ENCODE data around the gene STARD13. TPM values are rescaled to one million over a fixed set of nuclear protein-coding genes. Genes with fewer than 3 reads are reported as not detected.

Gene STARD13
- total RNA-seq, 2 experiments from 2014 or later: not detected

DNA sequence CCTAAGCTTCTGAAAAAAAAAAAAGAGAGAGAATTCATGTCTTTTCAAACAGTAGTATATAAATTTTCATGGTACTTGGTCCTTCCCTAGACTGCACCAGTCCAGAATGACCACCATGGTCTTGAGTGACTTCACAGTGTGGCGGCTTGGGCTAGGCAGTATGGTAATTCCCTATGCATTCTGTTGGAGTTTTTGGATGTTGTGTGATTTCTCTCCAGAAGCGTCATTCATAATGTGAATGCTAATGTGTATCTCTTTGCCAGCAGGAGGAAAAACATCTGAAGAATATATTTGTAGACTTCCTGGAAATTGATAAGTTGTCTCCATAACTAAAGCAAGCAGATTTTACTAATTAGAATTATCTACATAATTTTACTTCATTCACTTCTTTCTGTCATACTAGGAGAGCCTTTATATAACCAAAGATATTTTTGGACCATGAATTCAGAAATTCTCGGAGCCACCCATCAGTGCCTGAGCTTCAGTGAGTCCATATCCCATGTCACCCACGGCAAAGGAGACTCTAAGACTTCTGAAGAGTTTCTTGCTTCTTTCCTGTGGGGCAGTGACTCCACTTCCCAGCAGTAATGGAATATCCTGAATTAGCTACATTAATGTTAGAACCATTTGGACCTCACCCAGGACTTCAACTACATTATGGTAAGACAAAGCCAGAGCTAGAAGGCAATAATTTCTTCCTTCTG, 8.4 kb downstream of the STARD13 start:
- CTCF ChIA-PET: interaction anchor here (1.7 kb wide), 1 partner anchor 8 kb away, joined by 3 read pairs; no protein-coding TSS in a partner anchor
- TF ChIP-seq, protein P1, sequence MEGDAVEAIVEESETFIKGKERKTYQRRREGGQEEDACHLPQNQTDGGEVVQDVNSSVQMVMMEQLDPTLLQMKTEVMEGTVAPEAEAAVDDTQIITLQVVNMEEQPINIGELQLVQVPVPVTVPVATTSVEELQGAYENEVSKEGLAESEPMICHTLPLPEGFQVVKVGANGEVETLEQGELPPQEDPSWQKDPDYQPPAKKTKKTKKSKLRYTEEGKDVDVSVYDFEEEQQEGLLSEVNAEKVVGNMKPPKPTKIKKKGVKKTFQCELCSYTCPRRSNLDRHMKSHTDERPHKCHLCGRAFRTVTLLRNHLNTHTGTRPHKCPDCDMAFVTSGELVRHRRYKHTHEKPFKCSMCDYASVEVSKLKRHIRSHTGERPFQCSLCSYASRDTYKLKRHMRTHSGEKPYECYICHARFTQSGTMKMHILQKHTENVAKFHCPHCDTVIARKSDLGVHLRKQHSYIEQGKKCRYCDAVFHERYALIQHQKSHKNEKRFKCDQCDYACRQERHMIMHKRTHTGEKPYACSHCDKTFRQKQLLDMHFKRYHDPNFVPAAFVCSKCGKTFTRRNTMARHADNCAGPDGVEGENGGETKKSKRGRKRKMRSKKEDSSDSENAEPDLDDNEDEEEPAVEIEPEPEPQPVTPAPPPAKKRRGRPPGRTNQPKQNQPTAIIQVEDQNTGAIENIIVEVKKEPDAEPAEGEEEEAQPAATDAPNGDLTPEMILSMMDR (IDR thresholded peaks at IDR 0.05): no peak
- Mint-ChIP-seq H3K4me1 (ENCODE audit: low read depth) (no peaks in the 10 kb centered on the region), H3K36me3 (ENCODE audit: low read depth) (no peaks in the 10 kb centered on the region), H3K4me3 (no peak overlapping the region), H3K27me3 (peaks cover 14% of the 10 kb centered on the region), H3K9me3 (no peaks in the 10 kb centered on the region), H3K27ac (no peak overlapping the region)
- ATAC-seq (no peak), DNase-seq (no peak)
- POLR2A ChIA-PET: interaction anchor here (1.5 kb wide), 1 partner anchor 11 kb away, joined by 4 read pairs; no protein-coding TSS in a partner anchor
- intact Hi-C loops (cut with micrococcal nuclease): no loop called here

- Mint-ChIP-seq H3K9me3 (no peaks in the 10 kb centered on the region), H3K36me3 (ENCODE audit: low read depth) (no peaks in the 10 kb centered on the region), H3K27ac (no peak overlapping the region), H3K4me3 (no peak overlapping the region), H3K27me3 (peaks cover 10% of the 10 kb centered on the region), H3K4me1 (ENCODE audit: low read depth) (no peaks in the 10 kb centered on the region)
- ChIA-PET POLR2A (no interaction called here), CTCF (no interaction called here)
- TF ChIP-seq, protein P1 (IDR thresholded peaks at IDR 0.05): no peak
- no peak for DNase-seq
- intact Hi-C loops (cut with micrococcal nuclease): no loop called here
- ATAC-seq: no peak
Measured at GRCh38 chr13:33276570-33276969, 9.0 kb downstream of the STARD13 start.

DNA sequence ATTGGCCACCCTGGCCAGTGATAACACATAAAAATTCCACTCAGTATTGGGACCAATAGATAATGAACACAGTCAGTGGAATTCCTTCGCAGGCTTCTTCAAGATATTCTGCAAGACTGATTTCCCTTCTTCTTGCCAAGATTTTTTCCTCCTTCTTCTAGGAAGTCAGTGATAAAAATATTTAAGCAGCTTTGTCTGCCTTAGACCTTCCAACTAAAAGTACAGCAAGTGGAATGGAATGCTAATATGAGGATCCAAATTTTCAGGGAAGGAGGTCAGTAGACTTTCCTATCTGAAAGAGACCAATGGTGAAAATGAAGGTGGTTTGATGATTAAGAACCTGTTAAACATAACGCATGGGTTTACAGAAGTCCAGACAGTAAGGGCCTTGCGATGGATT, 9.6 kb downstream of the STARD13 start:
- POLR2A ChIA-PET: no interaction called here
- TF ChIP-seq, protein P1 (IDR thresholded peaks at IDR 0.05): no peak

DNA sequence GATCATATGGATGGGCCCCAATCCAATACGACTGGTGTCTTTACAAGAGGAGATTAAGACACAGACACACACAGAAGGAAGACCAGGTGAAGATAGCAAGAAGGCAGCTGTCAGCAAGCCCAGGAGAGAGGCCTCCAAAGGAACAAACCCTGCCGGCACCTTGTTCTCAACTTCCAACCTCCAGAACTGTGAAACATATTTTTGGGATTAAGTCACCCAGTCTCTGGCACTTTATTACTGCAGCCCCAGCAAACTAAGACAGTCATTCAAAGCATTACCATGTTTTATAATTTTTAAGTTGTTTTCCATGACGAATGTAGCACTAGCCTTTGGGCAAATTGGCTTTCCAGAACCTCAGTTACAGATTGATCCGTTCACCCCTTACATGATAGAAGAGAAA, 11.3 kb downstream of the STARD13 start:
- no peaks in the 10 kb centered on the region for H3K9me3 Mint-ChIP-seq
- H3K36me3 Mint-ChIP-seq (ENCODE audit: low read depth): no peaks in the 10 kb centered on the region
- no peak overlapping the region for H3K4me3 Mint-ChIP-seq
- intact Hi-C loops (cut with micrococcal nuclease): no loop called here
- H3K27me3 Mint-ChIP-seq: peaks cover 5% of the 10 kb centered on the region
- TF ChIP-seq, protein P1 (IDR thresholded peaks at IDR 0.05): no peak
- ChIA-PET CTCF (no interaction called here), POLR2A (no interaction called here)
- no peaks in the 10 kb centered on the region for H3K4me1 Mint-ChIP-seq (ENCODE audit: low read depth)
- no peak overlapping the region for H3K27ac Mint-ChIP-seq
- ATAC-seq: no peak
- no peak for DNase-seq

More for the DNA sequence above, 9.6 kb downstream of the STARD13 start:
- Mint-ChIP-seq H3K27ac (no peak overlapping the region), H3K4me1 (ENCODE audit: low read depth) (no peaks in the 10 kb centered on the region), H3K9me3 (no peaks in the 10 kb centered on the region), H3K27me3 (peaks cover 9% of the 10 kb centered on the region), H3K4me3 (no peak overlapping the region), H3K36me3 (ENCODE audit: low read depth) (no peaks in the 10 kb centered on the region)
- CTCF ChIA-PET: no interaction called here
- DNase-seq: no peak
- intact Hi-C loops (cut with micrococcal nuclease): no loop called here
- ATAC-seq: no peak

GRCh38 chr13:33272531-33273124, 12.9 kb downstream of the STARD13 start:
- no peak for ATAC-seq
- CTCF ChIA-PET: no interaction called here

More at GRCh38 chr13:33272531-33273124, 12.9 kb downstream of the STARD13 start:
- DNase-seq: no peak
- POLR2A ChIA-PET: no interaction called here
- Mint-ChIP-seq H3K36me3 (ENCODE audit: low read depth) (no peaks in the 10 kb centered on the region), H3K9me3 (no peaks in the 10 kb centered on the region), H3K27ac (no peak overlapping the region), H3K4me1 (ENCODE audit: low read depth) (no peaks in the 10 kb centered on the region), H3K27me3 (peaks cover 4% of the 10 kb centered on the region), H3K4me3 (no peak overlapping the region)
- TF ChIP-seq, protein P1 (IDR thresholded peaks at IDR 0.05): no peak
- intact Hi-C loops (cut with micrococcal nuclease): no loop called here
